RKO (cell line): ENCODE results near the gene ADD2.

Experiments
- DNase-seq: peaks from one replicate; pipeline ENCODE4 v3.0.0-alpha.2; 2016; ENCODE audit warnings: low spot score

ADD2 gene

GRCh38 chr2:70698847-70699246, 69.2 kb downstream of the ADD2 start:
- no peak for DNase-seq

- no peak for DNase-seq
Measured at GRCh38 chr2:70697603-70698383, 70.2 kb downstream of the ADD2 start.

GRCh38 chr2:70696142-70696541, 71.9 kb downstream of the ADD2 start:
- no peak for DNase-seq

- DNase-seq, result no peak
Measured at GRCh38 chr2:70692256-70692655, 75.7 kb downstream of the ADD2 start.

GRCh38 chr2:70691497-70692140, 76.4 kb downstream of the ADD2 start:
- DNase-seq, result no peak

GRCh38 chr2:70690846-70691245, 77.2 kb downstream of the ADD2 start:
- DNase-seq, result no peak

GRCh38 chr2:70688427-70688826, 79.6 kb downstream of the ADD2 start:
- no peak for DNase-seq

GRCh38 chr2:70687461-70687795, 80.6 kb downstream of the ADD2 start:
- DNase-seq, result no peak

- peak; percentile 78 for DNase-seq
Measured at GRCh38 chr2:70686577-70687460, 81.2 kb downstream of the ADD2 start.

- no peak for DNase-seq
Measured at GRCh38 chr2:70685771-70686171, 82.2 kb downstream of the ADD2 start.

GRCh38 chr2:70684846-70685622, 83.0 kb downstream of the ADD2 start:
- DNase-seq, result no peak

- DNase-seq, result no peak
Measured at GRCh38 chr2:70683455-70683854, 84.5 kb downstream of the ADD2 start.

GRCh38 chr2:70680735-70681134, 87.3 kb downstream of the ADD2 start:
- no peak for DNase-seq

- no peak for DNase-seq
Measured at GRCh38 chr2:70679259-70679658, 88.7 kb downstream of the ADD2 start.

GRCh38 chr2:70678576-70679143, 89.3 kb downstream of the ADD2 start:
- DNase-seq, result no peak

- no peak for DNase-seq
Measured at GRCh38 chr2:70676301-70677035, 91.5 kb downstream of the ADD2 start.

GRCh38 chr2:70675862-70676261, 92.1 kb downstream of the ADD2 start:
- no peak for DNase-seq

- no peak for DNase-seq
Measured at GRCh38 chr2:70674636-70675430, 93.2 kb downstream of the ADD2 start.

- no peak for DNase-seq
Measured at GRCh38 chr2:70673041-70673647, 94.9 kb downstream of the ADD2 start.
